ENCODE data around the gene MANEA. TPM values are rescaled to one million over a fixed set of nuclear protein-coding genes. Genes with fewer than 3 reads are reported as not detected.
A peak's percentile ranks its signal among the peaks of the same experiment; 100 is the strongest.

The MANEA gene
- 6.3 TPM for total RNA-seq

GRCh38 chr6:95577304-95578105 lies at the start of gene MANEA:
MANEA (plus strand) TSS chr6:95577535; CDS start chr6:95586440, 8,905 bp downstream.
- H3K36me3 ChIP-seq (ENCODE audit: control insufficient read depth in 3 of 3, insufficient read depth in 3 of 3, low read length in 3 of 3) = no peaks in the 10 kb centered on the region
- peak within 1 kb of the TSS; percentile 90 to 99 (median 93) for H3K4me3 ChIP-seq (ENCODE audit: low read length in 3 of 3)
- peaks cover 0 to 10% (median 3%) of the 10 kb centered on the region in 3 donors for H3K4me1 ChIP-seq (ENCODE audit: control insufficient read depth in 3 of 3, insufficient read depth in 3 of 3, low read length in 3 of 3)
- H3K9ac ChIP-seq (ENCODE audit: low read depth in 1 of 3, low read length in 3 of 3) = peak within 1 kb of the TSS; percentile 85 to 94 (median 93)
- peak within 1 kb of the TSS; percentile 73 for H3K27ac ChIP-seq (ENCODE audit: low read depth, low read length)
- H3K27me3 ChIP-seq (ENCODE audit: control insufficient read depth in 3 of 3, insufficient read depth in 3 of 3, low read length in 3 of 3) = no peaks in the 10 kb centered on the region
- no peaks in the 10 kb centered on the region for H3K9me3 ChIP-seq (ENCODE audit: control insufficient read depth in 3 of 3, low read length in 3 of 3)

- H3K36me3 ChIP-seq (ENCODE audit: control insufficient read depth in 3 of 3, insufficient read depth in 3 of 3, low read length in 3 of 3) = no peaks in the 10 kb centered on the region
- H3K4me3 ChIP-seq (ENCODE audit: low read length in 3 of 3) = no peak overlapping the region
- no peaks in the 10 kb centered on the region for H3K4me1 ChIP-seq (ENCODE audit: control insufficient read depth in 3 of 3, insufficient read depth in 3 of 3, low read length in 3 of 3)
- H3K27me3 ChIP-seq (ENCODE audit: control insufficient read depth in 3 of 3, insufficient read depth in 3 of 3, low read length in 3 of 3) = no peaks in the 10 kb centered on the region
- H3K9me3 ChIP-seq (ENCODE audit: control insufficient read depth in 3 of 3, low read length in 3 of 3) = no peaks in the 10 kb centered on the region
- H3K27ac ChIP-seq (ENCODE audit: low read depth, low read length) = no peak overlapping the region
- H3K9ac ChIP-seq (ENCODE audit: low read depth in 1 of 3, low read length in 3 of 3) = no peak overlapping the region
These were observed 47.6 kb upstream of the MANEA start for GRCh38 chr6:95529762-95530161.

GRCh38 chr6:95530176-95530819 lies 47.0 kb upstream of the MANEA start:
- no peaks in the 10 kb centered on the region for H3K36me3 ChIP-seq (ENCODE audit: control insufficient read depth in 3 of 3, insufficient read depth in 3 of 3, low read length in 3 of 3)
- H3K4me1 ChIP-seq (ENCODE audit: control insufficient read depth in 3 of 3, insufficient read depth in 3 of 3, low read length in 3 of 3) = no peaks in the 10 kb centered on the region
- H3K9ac ChIP-seq (ENCODE audit: low read depth in 1 of 3, low read length in 3 of 3) = no peak overlapping the region
- no peak overlapping the region for H3K27ac ChIP-seq (ENCODE audit: low read depth, low read length)
- no peak overlapping the region for H3K4me3 ChIP-seq (ENCODE audit: low read length in 3 of 3)
- no peaks in the 10 kb centered on the region for H3K27me3 ChIP-seq (ENCODE audit: control insufficient read depth in 3 of 3, insufficient read depth in 3 of 3, low read length in 3 of 3)
- H3K9me3 ChIP-seq (ENCODE audit: control insufficient read depth in 3 of 3, low read length in 3 of 3) = no peaks in the 10 kb centered on the region

GRCh38 chr6:95543798-95544197 lies 33.5 kb upstream of the MANEA start:
- Histone ChIP-seq H3K9me3 (ENCODE audit: control insufficient read depth in 3 of 3, low read length in 3 of 3) (no peaks in the 10 kb centered on the region), H3K27ac (ENCODE audit: low read depth, low read length) (no peak overlapping the region), H3K4me3 (ENCODE audit: low read length in 3 of 3) (no peak overlapping the region), H3K4me1 (ENCODE audit: control insufficient read depth in 3 of 3, insufficient read depth in 3 of 3, low read length in 3 of 3) (no peaks in the 10 kb centered on the region), H3K36me3 (ENCODE audit: control insufficient read depth in 3 of 3, insufficient read depth in 3 of 3, low read length in 3 of 3) (no peaks in the 10 kb centered on the region), H3K27me3 (ENCODE audit: control insufficient read depth in 3 of 3, insufficient read depth in 3 of 3, low read length in 3 of 3) (no peaks in the 10 kb centered on the region), H3K9ac (ENCODE audit: low read depth in 1 of 3, low read length in 3 of 3) (no peak overlapping the region)

GRCh38 chr6:95544517-95545225 lies 32.7 kb upstream of the MANEA start:
- Histone ChIP-seq H3K27me3 (ENCODE audit: control insufficient read depth in 3 of 3, insufficient read depth in 3 of 3, low read length in 3 of 3) (no peaks in the 10 kb centered on the region), H3K36me3 (ENCODE audit: control insufficient read depth in 3 of 3, insufficient read depth in 3 of 3, low read length in 3 of 3) (no peaks in the 10 kb centered on the region), H3K4me1 (ENCODE audit: control insufficient read depth in 3 of 3, insufficient read depth in 3 of 3, low read length in 3 of 3) (no peaks in the 10 kb centered on the region), H3K4me3 (ENCODE audit: low read length in 3 of 3) (no peak overlapping the region), H3K9ac (ENCODE audit: low read depth in 1 of 3, low read length in 3 of 3) (no peak overlapping the region), H3K9me3 (ENCODE audit: control insufficient read depth in 3 of 3, low read length in 3 of 3) (no peaks in the 10 kb centered on the region), H3K27ac (ENCODE audit: low read depth, low read length) (no peak overlapping the region)

GRCh38 chr6:95545226-95545625 lies 32.1 kb upstream of the MANEA start:
- Histone ChIP-seq H3K36me3 (ENCODE audit: control insufficient read depth in 3 of 3, insufficient read depth in 3 of 3, low read length in 3 of 3) (no peaks in the 10 kb centered on the region), H3K4me3 (ENCODE audit: low read length in 3 of 3) (no peak overlapping the region), H3K27me3 (ENCODE audit: control insufficient read depth in 3 of 3, insufficient read depth in 3 of 3, low read length in 3 of 3) (no peaks in the 10 kb centered on the region), H3K4me1 (ENCODE audit: control insufficient read depth in 3 of 3, insufficient read depth in 3 of 3, low read length in 3 of 3) (no peaks in the 10 kb centered on the region), H3K27ac (ENCODE audit: low read depth, low read length) (no peak overlapping the region), H3K9ac (ENCODE audit: low read depth in 1 of 3, low read length in 3 of 3) (no peak overlapping the region), H3K9me3 (ENCODE audit: control insufficient read depth in 3 of 3, low read length in 3 of 3) (no peaks in the 10 kb centered on the region)

GRCh38 chr6:95545686-95546085 lies 31.6 kb upstream of the MANEA start:
- H3K4me3 ChIP-seq (ENCODE audit: low read length in 3 of 3) = no peak overlapping the region
- H3K27ac ChIP-seq (ENCODE audit: low read depth, low read length) = no peak overlapping the region
- no peaks in the 10 kb centered on the region for H3K36me3 ChIP-seq (ENCODE audit: control insufficient read depth in 3 of 3, insufficient read depth in 3 of 3, low read length in 3 of 3)

GRCh38 chr6:95546148-95546547 lies 31.2 kb upstream of the MANEA start:
- H3K4me3 ChIP-seq (ENCODE audit: low read length in 3 of 3) = no peak overlapping the region
- H3K27me3 ChIP-seq (ENCODE audit: control insufficient read depth in 3 of 3, insufficient read depth in 3 of 3, low read length in 3 of 3) = no peaks in the 10 kb centered on the region
- H3K9ac ChIP-seq (ENCODE audit: low read depth in 1 of 3, low read length in 3 of 3) = no peak overlapping the region
- no peaks in the 10 kb centered on the region for H3K36me3 ChIP-seq (ENCODE audit: control insufficient read depth in 3 of 3, insufficient read depth in 3 of 3, low read length in 3 of 3)
- H3K9me3 ChIP-seq (ENCODE audit: control insufficient read depth in 3 of 3, low read length in 3 of 3) = no peaks in the 10 kb centered on the region
- no peak overlapping the region for H3K27ac ChIP-seq (ENCODE audit: low read depth, low read length)
- H3K4me1 ChIP-seq (ENCODE audit: control insufficient read depth in 3 of 3, insufficient read depth in 3 of 3, low read length in 3 of 3) = no peaks in the 10 kb centered on the region

More at GRCh38 chr6:95545686-95546085, 31.6 kb upstream of the MANEA start:
- H3K9ac ChIP-seq (ENCODE audit: low read depth in 1 of 3, low read length in 3 of 3) = no peak overlapping the region
- H3K4me1 ChIP-seq (ENCODE audit: control insufficient read depth in 3 of 3, insufficient read depth in 3 of 3, low read length in 3 of 3) = no peaks in the 10 kb centered on the region
- H3K27me3 ChIP-seq (ENCODE audit: control insufficient read depth in 3 of 3, insufficient read depth in 3 of 3, low read length in 3 of 3) = no peaks in the 10 kb centered on the region
- H3K9me3 ChIP-seq (ENCODE audit: control insufficient read depth in 3 of 3, low read length in 3 of 3) = no peaks in the 10 kb centered on the region

- Histone ChIP-seq H3K36me3 (ENCODE audit: control insufficient read depth in 3 of 3, insufficient read depth in 3 of 3, low read length in 3 of 3) (no peaks in the 10 kb centered on the region), H3K4me1 (ENCODE audit: control insufficient read depth in 3 of 3, insufficient read depth in 3 of 3, low read length in 3 of 3) (no peaks in the 10 kb centered on the region)
These were observed 30.3 kb upstream of the MANEA start for GRCh38 chr6:95547043-95547442.

More at GRCh38 chr6:95547043-95547442, 30.3 kb upstream of the MANEA start:
- Histone ChIP-seq H3K4me3 (ENCODE audit: low read length in 3 of 3) (no peak overlapping the region), H3K27ac (ENCODE audit: low read depth, low read length) (no peak overlapping the region), H3K9me3 (ENCODE audit: control insufficient read depth in 3 of 3, low read length in 3 of 3) (no peaks in the 10 kb centered on the region), H3K27me3 (ENCODE audit: control insufficient read depth in 3 of 3, insufficient read depth in 3 of 3, low read length in 3 of 3) (no peaks in the 10 kb centered on the region), H3K9ac (ENCODE audit: low read depth in 1 of 3, low read length in 3 of 3) (no peak overlapping the region)

All from skeletal muscle tissue (tissue), 4 donors.